GM21515 (cell line): ENCODE measurements around the gene CCDC110.
"Not testable (repeated sequence)": the region's sequence is repeated elsewhere in the genome, so short reads cannot be mapped to it uniquely, and the experiment has no call there.

Source experiments
- ATAC-seq: cut with Tn5 transposase; IDR thresholded peaks from one replicate; pipeline ENCODE4 v1.9.1; 2021; ENCODE audit not compliant: unreplicated experiment

The CCDC110 gene

DNA sequence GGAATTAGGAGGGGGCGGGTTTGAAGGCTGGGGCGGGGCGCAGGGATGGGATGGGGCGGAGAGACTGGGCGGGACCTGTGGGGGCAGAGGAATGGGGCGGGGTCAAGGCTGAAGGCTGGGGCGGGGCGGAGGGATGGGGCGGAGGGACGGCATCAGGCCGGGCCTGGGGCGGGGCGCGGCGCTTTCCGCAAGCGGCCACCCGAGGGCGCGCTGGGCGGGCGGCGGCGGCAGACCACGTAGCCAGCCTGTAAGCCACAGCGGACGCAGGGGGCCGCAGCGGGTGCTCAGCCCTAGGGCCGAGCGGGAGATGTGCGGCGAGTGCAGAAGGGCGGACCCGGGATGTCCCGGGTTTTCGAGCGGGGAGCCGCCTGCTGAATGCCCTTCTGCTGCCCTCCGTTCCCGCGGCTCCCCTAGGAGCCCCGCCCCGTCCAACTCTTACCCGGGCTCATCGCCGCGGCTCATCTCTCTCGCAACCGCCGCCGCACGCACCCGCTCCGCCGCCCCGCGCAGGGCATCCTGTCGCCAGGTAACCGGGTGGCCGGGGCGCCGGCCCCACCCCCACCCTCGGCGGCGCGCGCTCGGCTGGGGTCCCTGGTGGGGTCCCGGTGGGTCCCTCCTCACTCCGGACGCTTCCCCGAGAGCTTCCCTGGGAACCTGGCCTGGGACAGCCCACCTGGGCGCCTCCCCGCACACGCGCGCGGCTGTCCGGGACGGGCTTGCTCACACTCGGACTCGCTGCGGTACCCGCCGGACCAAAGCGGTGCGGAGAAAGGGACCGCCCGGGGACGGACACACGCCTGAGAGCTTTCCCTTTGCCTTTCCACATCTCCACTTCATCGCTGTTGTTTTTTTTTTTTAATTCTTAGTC is at the start of gene CCDC110:
Gene CCDC110 (minus strand): TSS at position 499 of the 868 bp plus-strand sequence. CDS start 50 bp downstream, at position 449.
- peak; percentile 86 for ATAC-seq

DNA sequence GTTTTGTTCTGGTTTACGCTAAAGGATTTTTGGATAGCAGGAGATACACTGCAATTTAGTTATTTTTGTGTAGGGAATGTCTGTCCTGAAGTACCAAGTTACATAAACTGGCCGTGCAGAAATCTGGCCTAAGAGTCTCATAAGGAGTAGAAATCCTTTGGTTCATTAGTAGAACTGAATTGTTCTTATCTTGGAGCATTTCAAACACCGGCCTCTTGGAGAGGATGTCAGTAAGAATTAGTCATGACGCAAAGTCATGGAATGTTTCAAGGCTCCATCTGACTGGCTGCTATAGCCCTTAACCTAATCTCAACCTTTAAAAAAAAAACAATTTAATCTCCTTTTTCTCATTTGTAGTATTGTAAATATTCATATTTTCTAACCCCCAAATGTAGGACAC is 48.6 kb upstream of the CCDC110 start:
- ATAC-seq = no peak

DNA sequence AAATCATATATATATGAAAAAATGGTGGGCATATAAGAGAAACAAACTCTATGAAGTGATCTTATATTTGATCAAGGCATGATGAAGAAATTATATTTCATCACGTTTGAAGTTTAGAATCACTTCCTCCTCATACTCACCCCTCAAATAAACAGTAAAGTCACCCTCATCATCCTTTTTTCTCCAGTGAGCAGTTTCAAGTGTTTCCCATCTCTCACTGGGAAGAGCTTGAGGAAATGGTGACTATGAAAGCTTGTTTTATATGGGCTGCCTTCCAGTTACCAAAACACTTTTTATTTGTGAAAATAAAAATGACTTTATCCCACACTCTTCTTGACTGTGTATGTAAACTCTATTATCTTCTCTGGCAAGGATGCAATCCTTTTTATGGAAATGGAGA is 47.0 kb upstream of the CCDC110 start:
- no peak for ATAC-seq

DNA sequence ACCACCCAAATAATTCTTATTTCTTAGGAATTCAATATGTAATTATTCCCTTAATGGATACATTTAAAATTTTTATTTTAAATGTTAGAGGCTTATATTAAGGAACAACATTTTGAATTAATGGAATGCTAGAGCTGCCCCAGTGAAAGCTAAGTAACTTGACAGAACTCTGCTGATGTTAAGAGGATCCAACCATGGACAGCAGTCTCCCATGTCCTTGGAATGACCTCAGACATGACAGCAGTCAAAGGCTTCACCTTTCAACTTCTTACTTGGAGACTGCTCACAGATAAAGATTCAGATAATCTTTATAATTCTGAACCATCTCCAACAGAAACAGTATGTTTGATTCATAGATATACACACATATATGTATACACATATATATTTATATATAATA is 46.5 kb upstream of the CCDC110 start:
- ATAC-seq = no peak

DNA sequence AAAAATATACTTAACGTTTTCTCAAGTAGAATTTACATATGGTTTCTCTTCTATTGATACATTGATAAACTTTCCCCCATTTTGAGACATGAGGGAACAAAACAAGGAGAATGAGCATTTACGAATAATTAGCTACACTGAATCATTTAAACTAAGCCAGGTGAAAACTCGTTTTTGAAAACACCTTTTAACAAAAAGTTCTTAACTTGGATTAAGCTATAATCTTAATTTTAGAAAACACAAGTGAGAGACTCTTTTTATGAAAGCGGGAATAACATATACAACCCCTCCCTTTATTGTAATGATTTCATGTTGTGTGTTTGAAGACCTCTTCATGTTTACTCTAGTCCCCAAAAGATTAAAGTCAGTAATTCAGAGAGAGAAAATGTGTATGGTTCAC is 43.7 kb upstream of the CCDC110 start:
- ATAC-seq = no peak

DNA sequence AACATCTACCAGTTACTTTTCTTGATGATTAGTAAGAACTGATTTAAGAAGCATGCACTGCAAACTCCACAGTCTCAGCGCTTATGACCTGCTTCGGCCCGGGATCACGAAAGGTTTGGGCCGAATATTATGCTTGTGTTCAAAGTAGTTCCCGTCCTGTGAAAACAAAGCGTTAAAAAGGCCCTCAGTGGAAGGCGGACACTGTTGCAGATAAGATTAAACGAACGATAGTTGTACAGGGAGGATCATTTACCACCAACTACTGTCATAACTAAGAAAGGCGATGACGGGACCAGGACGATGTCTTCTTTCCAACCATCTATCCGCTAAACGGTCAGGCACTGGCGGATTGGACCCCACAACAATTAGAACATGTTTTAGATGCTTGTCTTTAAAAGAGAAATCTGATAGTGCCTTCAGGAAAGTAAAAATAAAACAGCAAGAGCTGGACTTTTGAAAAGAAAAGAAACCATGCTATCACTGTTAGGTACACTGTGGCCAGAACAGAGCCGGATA is 42.7 kb upstream of the CCDC110 start:
- ATAC-seq = no peak

DNA sequence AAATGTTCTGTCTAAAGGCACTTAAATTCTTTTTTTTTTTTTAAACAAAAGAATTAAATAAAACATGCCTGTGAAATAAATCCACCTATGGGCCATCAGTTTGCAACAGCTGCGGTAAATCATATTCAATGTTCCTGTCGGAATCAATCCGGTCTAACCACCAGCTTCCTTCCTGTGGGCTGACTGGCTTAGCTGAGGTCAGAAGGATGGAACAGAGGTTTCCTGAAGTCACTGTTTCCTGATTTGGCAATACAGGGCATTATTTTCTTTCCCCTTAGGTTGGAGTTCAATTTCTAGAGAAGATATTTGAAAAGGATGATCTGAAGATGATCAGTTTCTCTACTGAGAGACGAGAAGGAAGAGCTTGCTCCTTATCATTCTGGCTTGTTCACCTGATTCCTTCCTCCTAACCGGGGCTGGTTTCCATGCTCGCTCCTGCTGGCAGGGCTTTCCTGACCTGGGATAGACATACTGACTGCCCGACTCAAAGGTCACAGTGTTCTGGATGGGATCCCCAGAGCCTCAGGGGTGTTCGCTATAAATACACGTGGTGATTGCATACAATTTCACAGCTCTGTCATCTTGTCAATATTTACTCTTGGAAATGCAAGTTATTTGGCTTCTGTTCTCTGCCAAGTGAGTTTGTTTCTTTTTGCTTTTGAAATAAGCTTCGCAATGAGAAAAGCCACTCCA is 42.1 kb upstream of the CCDC110 start:
- ATAC-seq = no peak

DNA sequence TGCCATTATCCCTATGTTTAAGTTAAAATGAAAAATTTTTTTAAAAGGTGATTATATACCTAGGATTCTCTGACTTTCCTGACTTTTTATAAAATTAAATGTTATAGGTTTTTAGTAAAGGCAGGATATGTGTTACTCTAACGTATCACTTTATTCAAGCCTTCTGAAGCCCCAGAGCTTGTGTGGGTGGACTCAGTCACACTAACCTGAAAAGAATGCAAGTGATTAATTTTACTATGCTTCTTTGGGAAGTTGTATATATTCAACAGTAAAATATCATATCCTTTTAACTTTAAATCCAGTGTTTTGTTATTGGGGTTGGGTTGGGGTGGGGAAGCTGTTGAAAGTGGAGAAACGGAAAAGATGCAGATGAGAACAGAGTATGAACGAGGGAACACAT is 41.0 kb upstream of the CCDC110 start:
- no peak for ATAC-seq

DNA sequence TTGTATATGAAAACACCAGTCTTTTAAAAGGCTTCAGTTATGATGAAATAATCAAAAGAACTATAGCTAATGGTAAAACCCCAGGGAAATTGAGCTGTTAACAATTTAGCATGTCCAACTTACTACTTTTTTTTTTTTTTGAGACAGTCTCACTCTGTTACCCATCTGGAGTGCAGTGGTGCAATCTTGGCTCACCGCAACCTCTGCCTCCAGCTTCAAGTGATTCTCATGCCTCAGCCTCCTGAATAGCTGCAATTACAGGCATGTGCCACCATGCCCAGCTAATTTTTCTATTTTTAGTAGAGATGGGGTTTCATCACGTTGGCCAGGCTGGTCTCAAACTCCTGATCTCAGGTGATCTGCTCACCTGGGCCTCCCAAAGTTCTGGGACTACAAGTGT is 39.7 kb upstream of the CCDC110 start:
- ATAC-seq = not testable (repeated sequence)

DNA sequence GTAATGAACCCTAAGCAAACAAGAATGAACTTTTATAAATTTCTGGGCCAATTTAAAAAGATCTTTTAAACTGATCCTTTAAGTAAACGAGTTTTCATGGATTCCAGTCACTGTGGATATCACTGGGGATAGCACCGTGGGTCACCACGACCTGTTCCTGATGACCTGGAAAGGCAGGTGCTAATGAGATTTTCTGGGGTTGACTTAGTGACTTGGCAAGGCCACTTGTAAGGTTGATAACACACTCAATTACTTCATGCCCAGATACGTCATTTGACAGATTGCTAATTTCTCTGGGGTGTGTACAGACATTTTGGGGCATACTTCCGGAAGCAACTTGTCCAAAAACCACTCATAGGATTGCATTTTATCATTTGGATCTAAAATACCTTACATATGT is 39.3 kb upstream of the CCDC110 start:
- no peak for ATAC-seq

DNA sequence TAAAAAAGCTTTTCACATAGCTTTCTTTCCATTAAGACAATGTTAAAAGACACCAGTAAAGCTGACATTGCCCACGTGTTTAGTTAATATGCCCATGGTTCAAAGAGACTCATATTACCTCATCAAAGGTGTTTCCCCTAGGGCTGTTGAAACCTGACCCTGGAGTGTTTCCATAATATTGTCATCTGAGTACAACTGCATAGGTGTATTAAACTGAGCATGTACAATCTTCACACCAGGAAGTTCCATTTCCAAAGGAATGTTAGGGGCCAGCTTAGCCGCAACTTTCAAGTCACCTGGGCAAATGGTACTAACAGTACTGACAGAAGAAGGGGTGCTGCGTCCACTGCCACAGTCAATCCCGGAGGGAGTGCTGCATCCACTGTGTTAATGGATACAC is 36.6 kb upstream of the CCDC110 start:
- ATAC-seq = no peak

DNA sequence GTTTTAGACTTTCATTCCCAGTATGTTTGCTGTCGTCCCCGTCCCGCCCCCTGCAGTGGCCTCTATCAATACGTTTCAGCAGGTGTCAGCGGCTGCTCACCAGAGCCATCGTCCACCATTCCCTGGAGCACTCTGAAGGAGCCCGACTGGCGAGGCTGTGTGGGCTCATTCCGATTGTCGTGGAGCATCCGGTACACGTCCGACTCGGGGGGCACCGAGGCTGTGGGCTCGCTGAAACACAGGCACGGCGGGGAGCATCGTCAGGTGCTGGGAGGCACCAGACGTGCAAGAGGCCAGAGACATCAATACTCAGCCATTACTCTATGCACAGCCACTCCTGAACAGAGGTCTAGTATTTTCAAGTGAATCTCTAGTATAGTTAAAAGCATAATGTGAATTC is 34.9 kb upstream of the CCDC110 start:
- ATAC-seq = no peak

DNA sequence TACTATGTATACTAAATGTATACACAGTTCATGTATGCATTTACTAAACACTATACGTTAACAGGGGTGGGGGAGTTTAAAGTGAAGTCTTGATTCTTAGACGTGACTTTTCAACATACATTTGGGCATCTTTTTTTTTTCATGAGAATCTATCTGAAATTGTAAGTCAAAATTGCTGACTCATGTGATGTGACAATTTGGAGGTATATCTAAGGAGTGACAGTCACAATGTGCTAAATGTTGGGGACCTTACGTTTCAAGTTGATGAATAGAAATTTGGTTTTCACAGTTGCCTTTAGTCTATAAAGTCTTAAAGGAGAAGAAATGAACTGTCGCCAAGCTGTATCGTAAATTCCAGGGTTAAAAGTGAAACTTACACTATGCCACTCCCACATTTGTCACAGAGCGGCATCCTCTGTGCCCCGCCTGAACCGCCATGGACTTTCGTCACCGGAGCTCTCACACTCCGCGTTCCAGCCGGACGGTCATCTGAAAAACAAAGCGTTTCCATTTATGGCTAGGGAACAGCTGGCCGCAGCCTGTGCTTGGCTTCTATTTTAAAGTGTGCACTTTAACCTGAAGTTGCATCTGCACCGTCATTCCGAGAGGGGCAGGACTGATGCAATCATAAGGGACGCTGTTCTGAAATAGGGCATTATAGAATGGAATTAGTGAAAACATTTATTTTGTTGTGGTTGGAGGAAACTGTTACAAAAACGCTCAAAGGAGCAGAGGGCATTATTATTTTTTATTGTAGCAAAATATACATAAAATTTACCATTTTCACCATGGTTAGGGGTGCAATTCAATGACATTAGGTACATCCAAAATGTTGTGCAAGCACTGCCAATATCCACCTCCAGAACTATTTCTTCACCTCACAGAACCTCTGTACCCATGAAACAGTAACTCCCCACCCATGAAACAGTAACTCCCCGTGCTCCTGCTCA is 32.8 kb upstream of the CCDC110 start:
- no peak for ATAC-seq

DNA sequence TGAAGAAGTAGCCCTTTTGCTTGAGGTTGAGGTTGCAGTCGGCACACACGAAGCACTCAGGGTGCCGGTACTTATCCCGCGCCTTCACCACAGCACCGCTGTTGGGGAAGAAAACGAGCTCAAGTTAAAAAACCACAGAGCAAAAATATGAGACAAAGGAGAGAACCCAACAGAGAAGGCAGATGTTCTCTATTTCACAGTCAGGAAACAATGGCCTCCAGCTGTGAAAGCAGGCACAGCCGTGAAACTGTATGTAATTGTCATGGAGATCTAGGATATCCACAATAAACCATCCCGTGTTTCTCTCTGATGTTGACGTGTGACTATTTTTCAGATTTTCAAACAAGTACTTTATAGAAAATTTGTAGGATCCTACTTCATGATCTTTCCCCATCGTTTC is 30.9 kb upstream of the CCDC110 start:
- no peak for ATAC-seq

DNA sequence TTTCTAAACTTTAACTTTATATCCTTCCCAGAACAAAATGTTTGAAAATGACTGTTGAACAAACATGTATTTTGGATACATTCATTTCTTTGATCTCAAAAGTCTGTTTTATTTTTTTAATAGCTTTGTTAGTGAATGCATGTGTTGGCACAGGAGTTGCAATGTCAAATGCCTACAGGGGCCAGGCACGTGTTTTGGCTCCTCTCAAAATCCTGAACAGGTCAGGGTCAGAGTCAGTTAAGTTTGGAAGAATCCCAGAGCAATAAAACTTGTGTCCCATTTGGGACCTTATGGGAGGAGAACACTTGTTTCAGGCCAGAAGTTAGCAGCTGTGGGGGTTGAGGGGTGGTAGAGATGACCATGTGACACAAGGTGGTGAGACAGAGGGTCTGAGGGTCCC is 29.0 kb upstream of the CCDC110 start:
- no peak for ATAC-seq

DNA sequence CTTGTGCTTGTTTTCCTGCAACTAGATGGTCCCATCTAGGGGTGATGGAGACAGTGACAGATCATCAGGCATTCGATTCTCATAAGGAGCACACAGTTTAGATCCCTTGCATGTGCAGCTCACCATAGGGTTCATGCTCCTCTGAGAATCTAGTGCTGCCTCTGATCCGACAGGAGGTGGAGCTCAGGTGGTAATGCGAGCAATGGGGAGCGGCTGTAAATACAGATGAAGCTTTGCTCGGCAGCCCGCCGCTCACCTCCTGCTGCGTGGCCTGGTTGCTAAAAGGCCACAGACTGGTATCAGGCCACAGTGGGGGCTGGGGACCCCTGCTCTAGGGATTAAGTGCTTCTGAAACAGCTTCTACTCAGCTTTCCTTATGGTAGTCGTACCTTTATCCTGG is 28.5 kb upstream of the CCDC110 start:
- no peak for ATAC-seq

DNA sequence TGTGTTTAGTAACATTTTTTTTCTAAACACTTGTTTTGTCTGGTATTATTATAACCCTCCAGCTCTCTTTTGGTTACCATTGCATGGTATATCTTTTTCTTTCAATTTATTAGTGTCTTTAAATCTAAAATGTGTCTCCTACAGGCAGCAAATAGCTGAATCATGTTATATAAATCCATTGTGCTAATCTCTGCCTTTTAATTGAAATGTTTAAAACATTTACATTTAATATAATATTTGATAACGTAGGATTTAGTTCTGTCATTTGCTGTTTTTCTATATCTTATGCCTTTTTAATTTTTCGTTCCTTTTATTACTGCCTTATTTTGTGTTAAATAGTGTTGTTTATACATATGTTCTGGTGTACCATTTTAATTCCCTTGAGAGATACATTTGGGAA is 17.1 kb upstream of the CCDC110 start:
- no peak for ATAC-seq

DNA sequence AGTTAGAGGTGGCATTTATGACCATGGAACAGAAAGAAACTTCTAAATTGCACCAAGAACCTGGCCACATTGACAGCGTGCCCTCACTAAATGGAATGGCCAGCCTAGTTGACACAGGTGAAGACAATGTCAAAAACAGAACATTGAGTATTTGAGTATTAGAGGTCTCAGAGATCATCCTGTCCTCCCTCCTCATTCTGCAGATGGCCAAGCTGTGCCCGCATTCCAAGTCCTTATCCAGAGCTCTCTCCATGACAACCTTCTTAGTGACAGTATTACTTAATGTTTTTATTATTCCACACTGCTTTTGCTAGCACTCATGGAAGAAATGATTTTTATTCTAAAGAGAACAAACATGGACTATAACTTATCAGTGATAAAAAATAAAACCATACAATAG is 9.9 kb upstream of the CCDC110 start:
- no peak for ATAC-seq

DNA sequence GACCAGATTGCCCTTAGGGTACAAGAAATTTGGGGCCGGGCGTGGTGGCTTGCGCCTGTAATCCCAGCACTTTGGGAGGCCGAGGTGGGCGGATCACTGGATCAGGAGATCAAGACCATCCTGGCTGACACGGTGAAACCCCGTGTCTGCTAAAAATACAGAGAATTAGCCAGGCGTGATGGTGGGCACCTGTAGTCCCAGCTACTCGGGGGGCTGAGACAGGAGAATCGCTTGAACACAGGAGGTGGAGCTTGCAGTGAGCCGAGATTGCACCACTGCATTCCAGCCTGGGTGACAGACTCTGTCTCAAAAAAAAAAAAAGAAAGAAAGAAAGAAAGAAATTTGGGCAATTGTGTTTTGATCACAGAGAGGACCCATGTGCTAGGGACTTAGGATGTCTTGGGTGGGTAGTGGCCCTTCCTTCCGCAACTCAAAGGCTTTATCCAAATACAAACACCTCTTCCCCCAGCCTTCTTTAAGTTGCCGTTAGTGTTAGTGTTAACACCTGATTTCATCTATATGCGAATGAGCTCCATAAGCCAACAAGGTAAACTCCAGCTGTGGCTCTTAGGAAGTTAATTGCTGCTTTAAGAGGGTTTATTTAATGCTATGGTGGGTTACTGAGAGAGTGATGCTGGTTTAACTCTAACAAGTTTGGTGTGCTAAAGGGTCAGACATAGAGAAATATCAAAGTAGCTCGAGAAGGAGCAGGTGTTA is 8.6 kb upstream of the CCDC110 start:
- ATAC-seq = peak; percentile 31

DNA sequence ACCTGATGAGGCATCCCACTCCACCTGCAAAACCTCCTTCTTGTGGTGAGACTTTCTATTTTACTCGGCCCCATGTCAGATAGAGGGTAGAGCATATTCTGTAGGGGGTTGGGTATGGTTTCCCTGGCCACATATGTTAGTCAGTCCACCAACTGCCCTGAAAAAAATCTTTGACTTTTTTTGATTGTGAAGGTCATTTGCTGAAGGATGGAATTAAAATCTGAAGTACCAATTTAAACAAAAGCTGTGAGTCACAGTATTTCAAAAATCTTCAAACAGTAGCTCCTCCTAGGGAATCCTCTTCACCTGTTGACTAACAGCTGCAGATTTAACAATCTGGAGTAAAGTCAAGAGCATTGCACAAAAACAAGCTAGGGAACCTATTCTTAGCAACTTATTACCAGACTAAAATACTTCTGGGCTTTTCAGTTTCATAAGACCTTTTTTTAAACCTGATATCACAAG is 8.0 kb upstream of the CCDC110 start:
- ATAC-seq = peak; percentile 92
